Measurements from ENCODE around the gene DCDC2.
"Not testable (repeated sequence)": the region's sequence is repeated elsewhere in the genome, so short reads cannot be mapped to it uniquely, and the experiment has no call there.

Gene DCDC2

DNA sequence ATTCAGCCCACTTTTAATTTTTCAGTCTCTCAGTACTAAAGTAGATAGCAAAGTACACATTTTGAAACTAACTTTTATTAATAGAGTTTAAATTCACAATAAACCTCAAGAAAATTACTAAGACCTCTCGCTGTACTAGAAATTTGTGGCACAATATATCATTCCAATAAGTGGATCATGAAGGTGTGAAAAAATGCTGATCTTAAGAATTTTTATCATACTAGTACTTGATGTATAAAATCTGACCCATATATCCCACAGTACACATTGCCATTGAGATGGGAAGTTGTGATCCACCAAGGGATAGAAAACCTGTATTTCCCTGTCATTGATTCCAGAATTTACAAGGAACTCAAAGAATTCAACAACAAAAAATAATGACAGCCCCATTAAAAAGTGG, 85.7 kb downstream of the DCDC2 start:
- DNase-seq (ENCODE audit: low spot score in 2 of 2) (no peak), ATAC-seq (no peak)
- Mint-ChIP-seq H3K4me1 (no peaks in the 10 kb centered on the region), H3K4me3 (no peak overlapping the region), H3K9me3 (no peaks in the 10 kb centered on the region), H3K27ac (no peak overlapping the region), H3K36me3 (no peaks in the 10 kb centered on the region)

DNA sequence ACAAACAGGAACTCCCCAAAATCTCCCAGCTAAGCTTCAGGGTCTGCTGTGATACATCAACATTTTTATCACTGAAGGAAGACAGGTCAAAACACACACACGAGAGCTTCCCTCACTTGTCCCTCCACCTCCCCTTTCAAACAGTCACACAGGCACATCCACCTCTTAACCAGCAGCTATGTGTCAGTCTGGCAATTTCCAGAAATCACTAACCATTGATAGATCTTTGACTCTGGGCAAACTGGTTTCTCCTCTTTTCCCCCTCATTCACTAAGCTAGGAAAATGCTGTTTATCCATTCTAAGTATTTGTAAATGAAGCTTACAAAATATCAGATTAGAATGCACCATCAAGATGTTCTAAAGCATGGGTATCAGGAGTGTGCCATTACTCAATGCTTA, 87.8 kb downstream of the DCDC2 start:
- DNase-seq (ENCODE audit: low spot score in 2 of 2) = no peak
- H3K27ac Mint-ChIP-seq = no peak overlapping the region
- H3K9me3 Mint-ChIP-seq = no peaks in the 10 kb centered on the region
- no peak overlapping the region for H3K4me3 Mint-ChIP-seq
- ATAC-seq = no peak
- no peaks in the 10 kb centered on the region for H3K4me1 Mint-ChIP-seq
- H3K36me3 Mint-ChIP-seq = no peaks in the 10 kb centered on the region

DNA sequence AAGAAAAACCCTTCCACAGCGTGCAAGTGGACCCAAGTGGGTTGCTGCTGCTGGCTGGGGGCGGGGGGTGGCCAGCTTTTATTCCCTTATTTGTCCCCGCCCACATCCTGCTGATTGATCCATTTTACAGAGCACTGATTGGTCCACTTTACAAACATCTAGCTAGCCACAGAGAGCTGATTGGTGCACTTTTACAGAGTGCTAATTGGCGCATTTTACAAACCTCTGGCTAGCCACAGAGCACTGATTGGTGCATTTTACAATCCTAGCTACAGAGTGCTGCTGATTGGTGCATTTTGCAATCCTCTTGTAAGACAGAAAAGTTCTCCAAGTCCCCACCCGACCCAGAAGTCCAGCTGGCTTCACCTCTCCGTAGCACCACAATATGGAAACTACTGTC, 99.6 kb downstream of the DCDC2 start:
- not testable (repeated sequence) for H3K27ac Mint-ChIP-seq; DNase-seq (ENCODE audit: low spot score in 2 of 2); H3K9me3 Mint-ChIP-seq; H3K4me3 Mint-ChIP-seq; H3K36me3 Mint-ChIP-seq; H3K4me1 Mint-ChIP-seq; ATAC-seq

DNA sequence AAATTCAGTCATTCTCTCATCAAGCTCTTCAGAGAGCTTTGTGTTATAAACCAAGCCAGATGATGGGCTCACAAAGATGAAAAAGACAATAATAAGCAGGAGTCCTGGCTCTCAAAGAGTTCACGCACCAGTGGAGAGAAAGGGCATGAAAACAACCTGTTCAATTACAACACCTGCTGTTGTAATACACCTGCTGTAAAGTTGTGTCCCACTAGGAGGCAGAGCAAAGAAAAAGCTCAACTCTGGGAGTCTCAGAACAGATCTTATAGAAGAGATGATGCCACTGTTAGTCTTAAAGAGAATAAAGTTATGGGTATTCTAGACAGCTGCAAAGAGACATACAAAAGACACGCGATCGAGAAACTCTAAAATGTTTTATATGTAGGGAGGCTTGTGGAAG, 100.6 kb downstream of the DCDC2 start:
- ATAC-seq (no peak), DNase-seq (ENCODE audit: low spot score in 2 of 2) (no peak)
- Mint-ChIP-seq H3K9me3 (peaks cover 3% of the 10 kb centered on the region), H3K4me1 (no peaks in the 10 kb centered on the region), H3K4me3 (no peak overlapping the region), H3K36me3 (no peaks in the 10 kb centered on the region), H3K27ac (no peak overlapping the region)

DNA sequence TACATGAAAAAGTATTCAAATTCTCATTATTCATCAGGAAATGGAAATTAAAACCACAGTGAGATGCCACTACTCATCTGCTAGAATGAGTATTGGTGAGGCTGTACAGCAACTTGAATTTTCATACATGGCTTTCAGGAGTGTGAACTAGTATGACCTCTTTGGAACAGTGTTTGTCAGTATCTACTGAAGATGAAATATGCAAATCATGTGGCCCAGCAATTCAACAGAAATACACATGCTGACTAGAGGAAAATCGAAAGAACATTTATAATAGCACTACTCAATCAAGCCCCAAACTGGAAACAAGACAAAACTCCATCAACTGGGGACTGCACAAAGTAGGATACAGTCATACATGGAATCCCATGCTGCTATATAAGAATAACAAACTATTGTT, 102.2 kb downstream of the DCDC2 start:
- DNase-seq (ENCODE audit: low spot score in 2 of 2) (no peak), ATAC-seq (peak; percentile 97)
- no peaks in the 10 kb centered on the region for H3K4me1 Mint-ChIP-seq
- H3K27ac Mint-ChIP-seq = no peak overlapping the region
- H3K36me3 Mint-ChIP-seq = no peaks in the 10 kb centered on the region
- no peak overlapping the region for H3K4me3 Mint-ChIP-seq
- peaks cover 3% of the 10 kb centered on the region for H3K9me3 Mint-ChIP-seq

DNA sequence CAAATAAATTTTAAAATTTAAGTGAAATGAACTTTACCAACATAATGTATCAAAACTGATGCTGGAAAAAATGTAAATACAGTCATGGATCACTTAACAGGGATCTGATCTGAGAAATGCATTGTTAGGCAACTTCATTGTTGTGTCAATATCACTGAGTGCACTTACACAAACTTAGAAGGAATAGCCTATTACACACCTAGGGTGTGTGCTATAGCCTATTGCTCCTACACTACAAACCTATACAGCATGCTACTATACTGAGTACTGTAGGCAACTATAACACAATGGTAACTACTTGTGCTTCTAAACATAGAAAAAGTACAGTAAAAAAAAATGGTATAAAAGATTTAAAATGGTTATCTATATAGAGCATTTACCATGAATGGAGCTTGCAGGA, 104.5 kb downstream of the DCDC2 start:
- Mint-ChIP-seq H3K4me3 (no peak overlapping the region), H3K27ac (no peak overlapping the region), H3K9me3 (peaks cover 3% of the 10 kb centered on the region), H3K4me1 (no peaks in the 10 kb centered on the region), H3K36me3 (no peaks in the 10 kb centered on the region)
- DNase-seq (ENCODE audit: low spot score in 2 of 2) = no peak
- ATAC-seq = no peak

DNA sequence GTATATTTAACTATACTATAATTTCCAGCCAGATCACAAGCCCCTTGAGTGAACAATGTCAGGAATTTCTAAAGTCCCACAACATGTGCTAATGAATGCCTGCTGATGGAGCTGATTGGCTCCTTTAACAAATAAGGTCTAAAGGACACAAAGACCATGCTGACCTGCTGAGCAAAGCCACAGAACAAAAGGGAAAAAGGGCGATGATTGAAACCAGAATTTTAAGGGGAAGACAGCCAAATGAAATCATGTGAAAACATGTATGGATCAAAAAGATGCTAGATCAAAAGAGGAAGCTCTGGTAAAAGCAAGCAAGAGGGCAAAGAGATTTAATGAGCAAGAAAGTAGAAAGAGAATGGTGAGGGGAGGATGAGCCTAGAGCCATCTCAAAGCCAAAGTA, 105.6 kb downstream of the DCDC2 start:
- no peak for DNase-seq (ENCODE audit: low spot score in 2 of 2)
- Mint-ChIP-seq H3K4me3 (no peak overlapping the region), H3K27ac (no peak overlapping the region), H3K9me3 (no peaks in the 10 kb centered on the region), H3K4me1 (no peaks in the 10 kb centered on the region), H3K36me3 (no peaks in the 10 kb centered on the region)
- no peak for ATAC-seq

DNA sequence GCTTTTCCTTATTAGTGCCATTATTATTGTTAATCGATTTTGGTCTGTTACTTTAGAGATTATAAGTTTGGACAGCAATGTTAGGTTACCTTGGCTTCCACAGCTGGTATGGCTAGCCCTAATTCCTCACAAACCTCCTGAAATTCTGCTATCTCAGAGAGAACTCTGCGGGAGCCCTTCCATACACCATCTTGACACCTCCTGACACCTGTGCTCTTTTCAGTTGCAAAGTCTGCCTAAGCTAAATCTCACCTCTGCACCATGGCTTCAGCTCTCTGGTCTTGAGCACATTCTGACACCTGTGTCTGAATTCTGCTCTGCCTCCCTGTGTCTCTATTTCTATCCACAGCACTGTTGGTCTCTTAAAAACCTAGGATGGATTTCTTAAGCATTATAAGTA, 106.5 kb downstream of the DCDC2 start:
- Mint-ChIP-seq H3K9me3 (no peaks in the 10 kb centered on the region), H3K4me1 (no peaks in the 10 kb centered on the region), H3K4me3 (no peak overlapping the region), H3K27ac (no peak overlapping the region), H3K36me3 (no peaks in the 10 kb centered on the region)
- DNase-seq (ENCODE audit: low spot score in 2 of 2) = no peak
- ATAC-seq = no peak

DNA sequence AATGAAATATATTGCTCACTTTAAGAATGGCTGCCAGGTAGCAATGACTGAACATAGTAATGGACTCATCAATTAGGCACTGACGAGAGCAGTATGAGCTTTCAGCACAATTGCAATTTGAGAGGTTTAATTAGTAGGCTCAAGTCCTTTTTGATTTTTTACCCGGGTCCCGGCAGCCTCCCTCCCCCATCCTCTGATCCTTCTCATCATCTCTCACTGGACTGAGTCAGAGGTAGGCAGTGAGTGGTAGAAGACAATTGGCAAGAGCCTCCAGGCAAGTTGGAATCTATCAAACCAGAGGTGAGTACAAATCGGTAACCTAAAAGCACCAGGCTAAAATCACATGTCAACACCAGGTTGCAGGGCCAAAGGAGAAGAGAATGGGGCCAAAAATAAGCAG, 107.9 kb downstream of the DCDC2 start:
- H3K9me3 Mint-ChIP-seq = no peaks in the 10 kb centered on the region
- H3K36me3 Mint-ChIP-seq = no peaks in the 10 kb centered on the region
- ATAC-seq (no peak), DNase-seq (ENCODE audit: low spot score in 2 of 2) (no peak)
- H3K27ac Mint-ChIP-seq = no peak overlapping the region
- no peak overlapping the region for H3K4me3 Mint-ChIP-seq
- no peaks in the 10 kb centered on the region for H3K4me1 Mint-ChIP-seq

DNA sequence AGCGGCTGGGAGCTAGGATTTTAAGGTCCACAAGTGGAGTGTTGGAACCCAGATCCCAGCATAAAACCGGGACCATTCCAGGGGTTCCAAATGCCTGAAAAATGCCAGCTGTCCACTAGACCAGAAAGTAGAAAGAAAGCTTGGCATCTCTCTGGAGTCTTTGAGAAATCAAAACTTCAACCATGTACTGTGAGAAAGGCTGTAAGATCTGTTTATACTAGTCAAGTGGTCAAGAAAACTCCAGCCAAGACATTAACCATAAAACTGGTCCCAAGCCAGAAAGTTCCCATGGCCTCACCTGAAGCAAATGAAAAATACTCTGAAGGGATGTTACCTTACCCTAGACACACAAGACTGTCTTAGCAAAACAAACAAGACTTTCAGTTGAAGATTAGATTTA, 112.6 kb downstream of the DCDC2 start:
- no peak for ATAC-seq
- no peaks in the 10 kb centered on the region for H3K4me1 Mint-ChIP-seq
- H3K36me3 Mint-ChIP-seq = no peaks in the 10 kb centered on the region
- DNase-seq (ENCODE audit: low spot score in 2 of 2) = no peak
- H3K27ac Mint-ChIP-seq = no peak overlapping the region
- H3K4me3 Mint-ChIP-seq = no peak overlapping the region
- H3K9me3 Mint-ChIP-seq = no peaks in the 10 kb centered on the region

DNA sequence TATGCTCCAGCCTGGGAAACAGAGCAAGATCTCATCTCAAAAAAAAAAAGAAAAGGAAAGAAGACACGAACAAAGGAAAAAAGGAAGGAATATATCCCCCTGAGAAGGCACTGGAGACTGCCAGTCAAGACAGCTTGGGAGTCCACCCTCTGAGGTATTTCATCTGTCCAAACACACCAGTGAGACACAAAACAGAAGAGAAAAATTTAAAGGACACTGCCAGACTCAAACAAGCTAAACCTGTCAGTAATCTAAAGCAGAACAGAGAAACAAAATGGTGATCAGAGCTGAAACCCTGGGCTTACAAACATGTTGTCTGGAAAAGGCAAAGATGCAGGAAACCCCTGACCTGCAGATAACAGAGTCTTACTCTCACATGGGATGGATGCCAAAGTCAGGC, 114.9 kb downstream of the DCDC2 start:
- DNase-seq (ENCODE audit: low spot score in 2 of 2) = no peak
- Mint-ChIP-seq H3K4me3 (no peak overlapping the region), H3K36me3 (peaks cover 5% of the 10 kb centered on the region), H3K4me1 (no peaks in the 10 kb centered on the region), H3K9me3 (no peaks in the 10 kb centered on the region), H3K27ac (no peak overlapping the region)
- ATAC-seq = no peak

DNA sequence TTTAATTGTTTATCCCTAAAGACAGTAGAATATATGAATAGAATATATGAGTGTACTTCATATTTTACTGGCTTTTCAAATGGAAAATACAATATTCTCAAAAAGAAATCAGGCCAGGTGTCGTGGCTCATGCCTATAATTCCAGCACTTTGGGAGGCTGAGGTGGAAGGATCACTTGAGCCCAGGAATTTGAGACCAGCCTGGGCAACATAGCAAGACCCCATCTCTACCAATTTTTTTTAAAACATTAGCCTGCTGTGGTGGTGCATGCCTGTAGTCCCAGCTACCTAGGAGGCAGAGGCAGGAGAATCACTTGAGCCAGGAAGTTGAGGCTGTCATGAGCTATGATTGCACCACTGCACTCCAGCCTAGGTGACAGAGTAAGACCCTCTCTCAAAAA, 116.1 kb downstream of the DCDC2 start:
- H3K4me1 Mint-ChIP-seq; DNase-seq (ENCODE audit: low spot score in 2 of 2); H3K27ac Mint-ChIP-seq; ATAC-seq; H3K9me3 Mint-ChIP-seq; H3K4me3 Mint-ChIP-seq: not testable (repeated sequence)
- H3K36me3 Mint-ChIP-seq = peaks cover 11% of the 10 kb centered on the region

DNA sequence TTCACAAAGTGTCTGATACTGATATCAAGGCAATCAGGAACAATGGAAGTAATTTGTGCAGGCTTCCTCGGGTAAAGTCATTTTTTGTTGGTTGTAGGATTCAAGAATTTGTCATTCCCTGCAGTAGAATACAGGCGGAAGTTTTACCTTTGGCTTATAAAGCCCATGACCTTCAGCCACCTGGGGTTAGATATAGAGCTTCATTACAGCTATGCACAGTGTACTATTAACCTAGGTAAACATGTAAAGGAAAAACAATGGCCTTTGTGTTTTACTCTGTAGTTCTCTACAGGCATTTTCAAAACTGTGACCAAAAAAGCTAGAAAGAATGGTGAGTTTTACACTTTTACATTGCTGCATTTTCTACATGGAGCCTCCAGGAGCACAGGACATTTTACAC, 116.9 kb downstream of the DCDC2 start:
- peaks cover 3% of the 10 kb centered on the region for H3K9me3 Mint-ChIP-seq
- no peak overlapping the region for H3K27ac Mint-ChIP-seq
- ATAC-seq (no peak), DNase-seq (ENCODE audit: low spot score in 2 of 2) (no peak)
- peaks cover 11% of the 10 kb centered on the region for H3K36me3 Mint-ChIP-seq
- H3K4me3 Mint-ChIP-seq = no peak overlapping the region
- H3K4me1 Mint-ChIP-seq = peaks cover 5% of the 10 kb centered on the region

DNA sequence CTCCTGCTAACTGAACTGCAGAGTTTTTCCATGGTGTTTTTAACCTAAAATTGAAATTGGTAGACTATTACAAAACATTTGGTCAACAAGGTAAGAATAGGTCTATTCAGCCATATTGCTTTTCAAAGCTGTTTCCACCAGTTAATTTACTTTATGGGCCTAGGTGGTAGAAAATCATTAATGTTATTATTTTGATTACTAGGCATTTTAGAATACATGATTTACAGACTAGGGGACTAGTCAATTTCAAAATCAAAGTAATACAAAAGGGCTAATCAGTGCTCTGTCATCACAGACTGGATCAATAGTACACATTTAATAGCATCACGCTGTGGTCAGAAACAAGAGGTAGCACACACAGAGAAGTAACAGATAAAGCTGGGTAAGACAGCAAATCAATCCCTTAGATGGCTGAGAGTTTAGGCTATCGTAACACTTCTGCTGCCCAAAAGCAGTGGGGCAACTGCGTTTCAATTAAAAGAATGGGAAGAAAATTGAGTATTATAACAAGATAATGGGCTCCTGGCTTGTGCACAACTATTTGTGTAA, 117.4 kb downstream of the DCDC2 start:
- H3K4me1 Mint-ChIP-seq = peaks cover 5% of the 10 kb centered on the region
- ATAC-seq = no peak
- peaks cover 3% of the 10 kb centered on the region for H3K9me3 Mint-ChIP-seq
- no peak overlapping the region for H3K27ac Mint-ChIP-seq
- peaks cover 11% of the 10 kb centered on the region for H3K36me3 Mint-ChIP-seq
- no peak for DNase-seq (ENCODE audit: low spot score in 2 of 2)
- no peak overlapping the region for H3K4me3 Mint-ChIP-seq

DNA sequence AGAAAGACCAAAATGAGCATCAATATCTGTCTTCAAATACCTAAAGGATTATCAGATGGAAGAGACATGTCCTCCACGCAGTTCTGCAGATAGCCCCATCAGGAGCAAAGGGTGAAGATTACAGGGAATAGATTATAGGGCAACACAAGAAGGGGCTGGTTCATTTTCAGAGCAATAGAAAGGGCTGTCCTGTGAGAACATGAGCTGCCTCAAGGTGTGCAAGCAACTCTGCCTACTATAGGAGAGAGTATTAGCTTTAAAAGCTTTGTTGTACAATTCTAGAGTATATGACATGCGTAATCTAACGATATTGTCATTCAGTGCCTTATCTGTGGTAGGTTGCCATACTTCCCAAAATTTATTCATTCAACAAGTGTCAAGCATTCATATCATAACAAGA, 119.2 kb downstream of the DCDC2 start:
- Mint-ChIP-seq H3K4me1 (peaks cover 5% of the 10 kb centered on the region), H3K4me3 (no peak overlapping the region), H3K9me3 (peaks cover 3% of the 10 kb centered on the region), H3K27ac (peak overlapping the region; percentile 78), H3K36me3 (peaks cover 11% of the 10 kb centered on the region)
- DNase-seq (ENCODE audit: low spot score in 2 of 2) (no peak), ATAC-seq (peak; percentile 49)

DNA sequence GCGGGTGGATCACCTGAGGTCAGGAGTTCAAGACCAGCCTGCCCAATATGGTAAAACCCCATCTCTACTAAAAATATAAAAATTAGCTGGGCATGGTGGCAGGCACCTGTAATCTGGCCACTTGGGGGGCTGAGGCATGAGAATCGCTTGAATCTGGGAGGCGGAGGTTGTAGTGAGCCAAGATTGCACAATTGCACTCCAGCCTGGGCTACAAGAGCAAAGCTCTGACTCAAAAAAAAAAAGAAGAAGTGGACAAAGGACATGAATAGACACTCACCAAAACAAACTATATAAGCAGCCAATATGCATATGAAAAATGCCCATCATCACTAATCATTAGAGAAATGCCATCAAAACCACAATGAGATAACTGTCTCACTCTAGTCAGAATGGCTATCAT, 121.1 kb downstream of the DCDC2 start:
- H3K4me3 Mint-ChIP-seq; H3K27ac Mint-ChIP-seq; DNase-seq (ENCODE audit: low spot score in 2 of 2); ATAC-seq; H3K4me1 Mint-ChIP-seq; H3K9me3 Mint-ChIP-seq: not testable (repeated sequence)
- H3K36me3 Mint-ChIP-seq = peaks cover 11% of the 10 kb centered on the region

DNA sequence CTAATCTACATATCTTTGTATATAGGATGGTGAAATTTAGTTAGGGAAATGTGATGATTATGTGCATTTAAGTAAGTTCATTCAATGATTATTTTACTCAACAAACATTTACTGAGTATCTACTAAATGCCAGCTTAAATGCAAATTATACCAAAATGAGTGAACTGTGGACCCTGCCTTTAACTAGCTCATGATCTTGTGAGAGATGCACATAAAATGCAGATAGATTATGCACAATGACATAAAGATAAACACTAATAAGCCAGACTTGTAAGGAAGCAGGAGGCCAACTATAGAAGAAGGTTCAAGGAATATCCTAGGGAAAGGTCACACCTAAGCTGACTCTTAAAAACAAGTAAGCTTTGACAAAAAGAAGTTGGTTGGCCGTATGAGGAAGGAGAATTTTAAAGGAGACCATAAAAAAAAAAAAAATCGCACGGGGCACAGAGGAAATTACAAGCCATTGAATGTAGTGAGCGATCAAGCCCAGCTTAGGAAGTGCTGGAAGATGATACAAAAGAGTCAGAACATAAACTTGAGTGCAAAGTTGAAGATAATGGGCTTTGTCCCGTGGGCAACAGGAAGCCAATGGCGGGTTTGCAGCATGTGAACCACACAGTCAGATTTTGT, 123.9 kb downstream of the DCDC2 start:
- Mint-ChIP-seq H3K36me3 (peaks cover 11% of the 10 kb centered on the region), H3K4me1 (peaks cover 5% of the 10 kb centered on the region), H3K4me3 (no peak overlapping the region), H3K27ac (no peak overlapping the region), H3K9me3 (peaks cover 3% of the 10 kb centered on the region)
- no peak for DNase-seq (ENCODE audit: low spot score in 2 of 2)
- ATAC-seq = no peak

Measured in stimulated activated effector memory CD8-positive, alpha-beta T cell treated with anti-CD3 and anti-CD28 coated beads, Interleukin-12 subunit alpha, Interleukin-12 subunit beta, amount 100 ng/mL, for 72 hours (primary cell).